GM19463 (cell line): ENCODE results near the gene C12orf60.

Experiments
- ATAC-seq: cut with Tn5 transposase; IDR thresholded peaks from one replicate; pipeline ENCODE4 v1.9.1; 2021; ENCODE audit warnings: mild to moderate bottlenecking, moderate library complexity; ENCODE audit not compliant: unreplicated experiment

The C12orf60 gene

DNA sequence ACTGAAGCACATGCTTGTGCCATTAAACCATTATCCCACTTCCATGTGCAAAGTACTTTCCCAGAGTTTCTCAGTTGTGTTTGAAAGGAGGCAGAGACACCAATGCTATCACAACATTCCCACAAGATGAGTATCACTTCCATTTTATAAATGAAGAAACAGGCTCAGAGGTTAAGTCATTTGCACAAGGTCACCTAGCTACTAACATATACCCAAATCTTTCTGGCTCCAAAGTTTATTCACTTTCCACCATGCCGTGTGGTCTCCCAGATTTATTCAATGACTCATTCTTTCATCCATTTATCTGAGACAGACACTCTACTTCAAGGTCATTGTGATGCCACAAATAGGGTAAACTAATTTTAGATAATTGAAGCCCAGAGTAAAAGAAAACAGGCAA is 30.5 kb downstream of the C12orf60 start:
- ATAC-seq = no peak

DNA sequence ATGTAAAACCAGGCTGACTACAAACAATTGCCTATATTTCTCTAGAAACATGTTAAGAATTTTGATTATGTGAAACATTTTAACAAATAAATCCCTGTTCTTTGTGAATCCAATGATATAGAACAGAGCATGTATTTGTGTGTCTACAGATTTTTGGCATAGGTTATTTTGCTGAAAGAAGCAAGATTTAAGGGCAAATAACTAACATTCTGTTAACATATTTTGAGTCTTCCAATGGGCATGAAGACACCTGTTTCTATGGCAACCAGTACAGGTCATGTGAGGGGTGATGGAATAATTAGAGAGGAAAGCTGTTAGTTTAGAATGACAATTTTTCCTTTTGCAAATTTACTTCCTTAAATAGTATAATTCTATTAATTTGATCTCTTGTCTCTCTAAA is 31.0 kb downstream of the C12orf60 start:
- ATAC-seq = no peak

DNA sequence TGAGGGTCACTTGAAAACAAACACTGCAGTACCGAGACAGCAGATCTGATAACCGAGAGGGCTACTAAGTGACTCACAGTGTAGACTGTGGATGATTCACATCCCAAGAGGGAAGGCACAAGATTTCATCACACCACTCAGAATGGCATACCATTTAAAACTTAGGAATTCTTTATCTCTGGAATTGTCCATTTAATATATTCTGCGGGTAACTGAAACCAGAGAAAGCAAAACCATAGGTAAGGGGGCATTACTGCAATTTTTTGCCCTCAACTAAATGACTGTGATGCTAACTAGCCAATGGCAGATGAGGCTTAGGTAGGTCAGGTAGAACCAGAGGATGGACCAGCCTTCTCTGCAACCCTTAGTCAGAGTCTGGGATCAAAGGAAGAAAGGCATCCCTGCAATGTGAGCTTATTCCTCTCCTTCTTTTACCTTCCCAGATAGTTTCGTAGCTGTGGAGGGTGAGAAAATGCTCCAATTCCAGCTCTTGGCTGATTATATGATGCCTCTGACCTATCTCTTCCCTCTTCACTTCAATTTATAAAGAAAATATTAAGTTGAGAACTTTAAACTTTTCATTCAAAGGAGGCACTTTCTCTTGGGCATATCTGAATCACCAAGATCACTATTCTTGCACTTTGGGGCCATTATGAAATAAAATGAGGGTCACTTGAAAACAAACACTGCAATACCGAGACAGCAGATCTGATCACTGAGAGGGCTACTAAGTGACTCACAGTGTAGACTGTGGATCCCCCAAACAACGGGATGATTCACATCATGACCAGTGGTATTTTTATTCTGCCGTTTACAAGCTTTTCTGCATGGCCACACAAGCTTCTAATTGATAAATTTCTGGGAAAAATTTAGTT is 33.1 kb downstream of the C12orf60 start:
- ATAC-seq = no peak

DNA sequence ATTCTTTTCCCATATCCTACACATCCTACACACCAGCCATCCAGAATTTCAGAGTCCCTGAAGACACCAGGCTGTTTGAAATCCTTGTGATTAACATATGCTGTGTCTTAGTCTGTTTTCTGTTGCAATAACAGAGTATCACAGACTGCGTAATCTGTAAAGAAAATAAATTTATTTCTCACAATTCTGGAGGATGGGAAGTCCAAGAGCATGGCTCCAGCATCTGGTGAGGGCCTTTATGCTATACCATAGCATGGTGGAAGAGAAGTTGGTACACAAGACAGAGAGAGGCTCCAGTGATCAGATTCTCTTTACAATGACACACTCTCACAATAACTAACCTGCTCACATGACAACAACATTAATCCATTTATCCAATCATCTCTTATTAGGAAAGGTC is 35.8 kb downstream of the C12orf60 start:
- no peak for ATAC-seq

DNA sequence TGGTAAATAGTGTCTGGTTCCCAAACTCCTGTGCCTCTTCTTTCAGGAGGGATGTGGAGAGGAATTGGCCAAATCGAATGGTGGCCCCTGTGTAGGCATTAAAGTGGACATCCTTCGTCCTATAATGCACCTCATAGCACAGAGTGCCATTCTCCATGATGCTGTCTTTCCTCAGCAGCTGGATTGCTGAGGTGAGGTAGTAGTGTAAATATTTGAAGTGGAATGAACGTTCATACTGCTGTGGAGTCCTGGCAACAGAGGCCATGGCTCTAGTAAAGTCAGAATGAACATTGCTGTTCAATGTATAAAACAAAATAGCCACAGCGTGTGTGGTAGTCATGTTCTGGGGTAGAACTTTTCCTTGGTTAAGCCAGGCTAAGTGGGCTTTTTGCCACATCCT is 37.1 kb downstream of the C12orf60 start:
- no peak for ATAC-seq

DNA sequence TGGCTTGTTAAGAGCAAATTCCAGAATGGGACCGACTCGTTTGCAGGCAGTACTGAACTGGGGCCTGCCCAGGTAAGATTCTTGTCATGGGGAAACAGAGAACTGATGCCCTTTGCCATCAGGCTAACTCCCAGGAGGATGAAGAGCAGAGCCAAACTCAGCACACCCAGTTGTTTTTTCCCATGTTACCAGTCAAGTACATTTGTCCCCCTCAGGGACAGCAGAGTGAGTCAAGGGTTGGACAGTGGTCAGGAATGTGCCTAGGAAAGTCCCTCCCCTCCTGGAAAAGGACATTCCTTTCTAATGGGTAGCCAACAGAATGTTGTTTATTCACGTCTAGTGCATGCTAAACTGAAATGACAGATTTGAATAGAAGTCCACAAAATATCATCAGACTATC is 38.3 kb downstream of the C12orf60 start:
- no peak for ATAC-seq

DNA sequence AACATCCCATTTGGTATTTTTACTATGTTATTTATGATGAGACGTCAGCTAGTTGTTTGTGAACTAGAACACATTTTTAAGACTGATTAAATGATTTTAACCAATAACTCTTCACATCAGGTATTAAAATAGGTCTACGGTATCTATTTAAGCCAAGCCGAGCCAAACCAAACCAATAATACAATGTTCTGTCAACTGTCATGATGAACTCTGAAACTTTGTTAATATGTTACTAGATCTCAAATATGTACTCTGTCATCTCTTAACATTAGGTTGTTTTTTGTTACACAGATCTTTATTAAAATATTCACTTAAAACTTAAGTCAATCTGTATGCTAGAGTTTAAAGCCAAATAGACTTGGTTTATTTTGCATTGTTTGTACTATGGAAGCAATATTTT is 38.8 kb downstream of the C12orf60 start:
- no peak for ATAC-seq

DNA sequence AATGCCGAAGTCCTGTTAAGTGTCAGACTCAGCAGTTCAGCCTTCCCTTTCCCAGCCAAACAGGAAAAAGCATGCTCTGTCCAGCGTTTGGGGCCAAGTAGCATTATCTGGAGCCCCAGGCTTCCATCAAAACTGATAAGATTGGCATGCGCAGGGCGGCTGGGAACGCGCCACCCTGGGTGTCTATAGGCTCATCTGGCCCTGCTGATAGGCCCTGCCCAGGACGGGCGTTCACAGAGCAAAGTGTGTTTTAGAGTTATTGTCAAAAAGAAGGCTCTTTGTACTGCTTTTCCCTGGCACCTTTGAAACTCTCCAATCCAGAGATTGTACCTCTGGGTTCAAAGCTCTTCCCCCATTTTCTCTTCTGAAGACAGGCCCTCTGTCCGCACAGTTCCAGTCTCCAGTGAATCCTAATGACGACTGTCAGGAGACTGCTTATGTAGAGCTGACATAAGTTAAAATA is 40.0 kb downstream of the C12orf60 start, which contains the start of gene ART4:
Gene ART4 (minus strand): TSS at position 102 of the 463 bp plus-strand sequence. CDS start 413 bp downstream, outside the sequence.
- no peak for ATAC-seq

DNA sequence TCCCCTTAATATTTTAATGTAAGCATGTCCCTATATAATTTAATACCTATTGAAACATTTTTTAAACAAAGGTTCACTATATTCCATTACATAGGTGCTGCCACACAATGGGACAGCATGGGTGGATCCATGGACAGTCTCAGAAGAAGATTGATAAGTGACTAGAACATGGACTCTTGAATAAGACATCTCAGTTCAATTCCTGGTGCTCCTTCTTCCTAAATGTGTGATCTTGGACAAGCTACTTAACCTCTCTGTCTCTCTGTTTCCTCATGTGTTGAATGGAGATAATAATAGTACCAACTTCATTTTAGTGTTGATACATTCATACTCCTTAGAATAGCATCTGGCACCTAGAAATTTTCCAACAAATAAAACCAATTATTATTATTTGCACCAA is 40.9 kb downstream of the C12orf60 start:
- ATAC-seq = no peak

DNA sequence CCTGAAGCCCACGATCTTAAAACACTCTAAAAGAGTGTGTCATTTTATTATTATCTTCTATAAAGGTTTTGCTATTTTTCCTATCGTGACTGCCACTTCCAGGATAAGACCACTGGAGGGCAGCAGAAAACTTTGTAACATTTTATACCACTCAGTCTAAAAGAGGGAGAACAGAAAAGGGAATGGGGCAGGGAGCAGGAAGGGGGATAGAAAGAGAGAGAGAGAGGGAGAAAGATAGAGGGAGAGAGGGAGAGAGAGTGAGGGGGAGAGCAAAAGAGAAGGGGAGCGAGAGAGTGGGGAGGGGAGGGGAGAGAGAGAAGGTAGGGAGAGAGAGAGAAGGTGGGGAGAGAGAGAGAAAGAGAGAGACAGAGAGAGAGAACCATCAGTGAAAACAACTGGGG is 41.9 kb downstream of the C12orf60 start:
- no peak for ATAC-seq

DNA sequence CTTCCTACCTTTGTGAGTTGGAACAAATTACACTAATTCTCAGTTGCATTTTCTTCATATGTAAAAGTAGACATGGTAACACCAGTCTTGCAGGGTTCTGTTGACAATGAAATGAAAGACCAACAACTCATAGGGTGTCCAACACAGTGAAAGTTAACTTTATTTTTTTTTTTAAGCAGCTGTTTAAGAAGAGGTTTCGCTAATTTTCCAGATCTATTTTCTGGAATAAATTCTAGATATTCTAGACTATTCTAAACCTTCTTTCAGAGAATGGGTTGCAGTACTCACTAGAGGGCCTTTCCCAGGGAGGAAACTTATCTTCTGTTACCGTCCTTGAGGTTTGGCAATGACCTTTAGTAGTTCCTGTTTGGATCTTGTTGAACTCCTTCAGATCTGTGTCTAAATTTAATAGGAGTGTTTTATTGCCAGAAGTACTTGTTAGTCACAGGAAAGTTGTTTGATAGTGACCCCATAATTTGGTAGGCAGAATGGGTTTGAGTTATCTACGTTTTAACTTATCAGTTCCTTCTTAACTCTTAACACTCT is 42.6 kb downstream of the C12orf60 start:
- no peak for ATAC-seq

DNA sequence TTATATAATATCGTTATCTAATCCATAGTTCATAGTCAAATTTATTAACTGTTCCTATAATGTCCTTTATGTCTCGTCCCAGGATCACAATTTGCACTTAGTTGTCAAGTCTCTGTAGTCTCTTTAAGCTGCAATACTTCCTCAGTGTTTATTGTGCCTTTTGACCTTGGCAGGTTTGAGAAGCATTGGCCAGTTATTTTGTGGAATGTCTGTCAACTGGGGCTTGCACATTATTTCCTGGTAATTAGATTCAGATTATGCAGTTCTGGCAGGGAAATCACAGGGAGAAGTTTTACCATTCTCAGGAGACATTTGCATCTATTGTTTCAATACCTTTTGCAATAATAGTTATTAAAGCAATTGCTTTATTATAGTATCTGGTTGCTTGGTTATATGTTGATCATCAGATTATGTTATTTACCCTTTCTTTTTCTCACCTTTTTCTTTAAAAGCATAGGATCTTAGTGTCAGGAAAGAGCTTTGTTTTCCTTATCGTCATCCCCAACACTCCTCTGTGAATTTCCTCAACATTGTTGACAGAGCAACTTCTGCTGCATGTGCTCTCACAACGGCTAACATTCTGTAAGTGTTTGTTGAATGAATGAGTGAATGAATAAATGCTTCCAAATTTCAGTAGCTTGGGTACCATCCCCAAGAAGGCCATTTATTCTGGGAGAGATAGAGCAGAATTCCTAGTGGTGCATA is 43.6 kb downstream of the C12orf60 start:
- no peak for ATAC-seq

DNA sequence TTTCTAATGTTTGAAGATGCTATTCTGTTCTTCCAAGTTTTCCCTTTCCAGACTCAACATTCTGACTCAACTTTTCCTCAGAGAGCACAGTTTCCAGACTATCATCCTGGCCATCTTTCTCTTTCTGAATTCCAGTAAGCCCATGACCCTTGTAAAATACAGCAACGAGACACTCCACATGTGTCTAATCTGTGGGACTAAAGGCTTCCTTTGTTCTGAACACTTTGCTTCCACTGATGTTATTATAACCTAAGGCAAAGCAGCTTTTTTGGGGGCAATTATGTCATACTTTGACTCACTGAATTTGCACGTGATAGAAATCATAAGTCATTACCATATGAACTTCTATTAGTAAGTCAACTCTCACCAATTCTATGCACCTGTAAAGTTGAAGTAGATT is 46.2 kb downstream of the C12orf60 start:
- no peak for ATAC-seq

DNA sequence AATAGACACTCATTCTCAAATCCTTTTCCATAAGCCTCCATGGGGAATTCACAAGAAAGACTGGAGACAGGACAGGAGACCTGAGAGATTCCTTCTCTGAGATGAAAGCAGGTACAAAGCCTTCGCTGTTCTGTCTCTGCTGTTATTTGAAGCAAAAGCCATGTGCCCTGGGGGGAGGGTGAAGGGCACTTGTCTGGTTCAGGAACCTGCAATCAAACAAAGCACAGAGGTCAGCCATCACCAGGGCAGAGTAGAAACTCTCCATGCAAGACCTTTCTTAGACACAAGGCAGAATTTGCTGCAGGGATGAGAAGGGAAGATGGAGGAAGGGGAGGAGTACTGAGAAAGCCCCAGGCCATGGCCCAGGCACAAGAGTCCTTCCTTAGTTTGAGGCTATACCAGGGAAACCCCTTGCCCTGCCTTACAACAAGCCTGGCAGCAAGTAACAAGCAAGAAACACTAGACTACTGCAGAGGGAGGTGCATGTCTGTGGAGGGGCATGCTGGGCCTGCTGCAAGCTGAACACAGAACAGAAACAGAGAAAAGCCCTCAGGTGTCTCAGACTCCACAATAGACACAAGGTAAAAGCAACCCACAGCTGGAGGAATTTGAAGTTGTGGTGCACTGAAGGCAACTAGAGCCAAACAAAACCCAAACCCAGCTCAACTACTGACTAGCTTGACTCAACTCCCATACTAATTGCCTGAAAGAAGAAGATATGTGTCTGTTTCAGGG is 47.6 kb downstream of the C12orf60 start:
- peak; percentile 77 for ATAC-seq

DNA sequence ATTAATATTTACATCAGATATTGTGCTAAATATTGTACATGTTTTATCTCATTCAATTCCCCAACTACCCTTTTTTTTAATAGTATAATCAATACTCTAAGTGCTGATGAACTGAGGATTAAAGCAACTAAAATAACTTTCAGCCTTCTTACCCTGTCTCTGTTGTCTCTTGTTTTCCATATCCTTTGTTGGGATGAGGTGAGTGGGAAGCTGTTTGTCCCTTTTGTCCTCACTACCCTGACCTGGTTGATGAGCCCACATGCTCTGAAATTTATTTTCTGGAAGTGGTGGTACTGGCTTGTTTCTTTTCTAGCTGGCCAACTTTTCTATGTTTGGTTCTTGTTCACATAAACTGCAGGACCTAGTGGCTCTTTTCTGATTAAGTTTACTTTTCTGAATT is 49.4 kb downstream of the C12orf60 start:
- ATAC-seq = no peak

DNA sequence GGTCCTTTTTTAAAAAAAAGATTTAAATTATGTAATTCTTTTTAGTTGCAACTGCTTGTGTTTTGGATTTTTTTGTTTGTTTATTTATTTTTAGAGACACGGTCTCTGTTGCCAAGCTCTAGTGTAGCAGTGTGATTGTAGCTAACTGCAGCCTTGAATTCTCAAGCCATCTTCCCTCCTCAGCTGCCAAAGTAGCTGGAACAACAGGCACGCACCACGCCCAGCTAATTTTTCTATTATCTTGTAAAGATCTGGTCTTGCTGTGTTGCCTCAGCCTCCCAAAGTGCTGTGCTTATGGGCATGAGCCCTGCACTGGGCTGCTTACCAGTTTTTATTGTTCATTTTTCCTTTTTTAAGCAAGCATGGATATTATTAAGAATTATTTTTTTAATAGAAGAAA is 50.5 kb downstream of the C12orf60 start:
- no peak for ATAC-seq

DNA sequence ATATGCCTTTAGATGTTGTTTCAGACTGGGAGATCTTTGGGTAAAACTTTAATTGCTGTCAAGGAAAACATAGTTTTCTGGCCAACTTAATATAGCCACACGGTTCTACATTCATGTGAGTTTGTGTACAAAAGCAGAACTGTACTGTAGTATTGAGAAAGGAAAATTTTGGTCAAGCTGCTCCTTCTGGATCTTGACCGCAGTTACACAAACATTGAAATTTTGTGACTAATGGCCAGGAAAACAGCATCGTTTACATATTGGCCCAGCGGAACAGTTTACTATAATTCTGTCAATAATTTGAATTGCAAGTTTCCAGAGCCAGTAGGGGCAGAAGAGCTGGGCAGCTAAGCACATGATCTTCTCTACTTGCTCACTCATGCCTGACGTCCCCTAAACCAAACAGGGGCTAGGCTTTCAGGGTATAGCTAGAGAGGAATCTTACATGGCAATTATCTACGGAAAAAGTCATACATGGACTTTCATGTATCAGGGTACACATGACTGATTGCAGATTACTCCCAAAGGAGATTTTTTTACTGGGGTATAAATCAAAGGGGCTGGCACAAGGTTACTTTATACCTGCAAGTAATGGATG is 51.2 kb downstream of the C12orf60 start:
- no peak for ATAC-seq

DNA sequence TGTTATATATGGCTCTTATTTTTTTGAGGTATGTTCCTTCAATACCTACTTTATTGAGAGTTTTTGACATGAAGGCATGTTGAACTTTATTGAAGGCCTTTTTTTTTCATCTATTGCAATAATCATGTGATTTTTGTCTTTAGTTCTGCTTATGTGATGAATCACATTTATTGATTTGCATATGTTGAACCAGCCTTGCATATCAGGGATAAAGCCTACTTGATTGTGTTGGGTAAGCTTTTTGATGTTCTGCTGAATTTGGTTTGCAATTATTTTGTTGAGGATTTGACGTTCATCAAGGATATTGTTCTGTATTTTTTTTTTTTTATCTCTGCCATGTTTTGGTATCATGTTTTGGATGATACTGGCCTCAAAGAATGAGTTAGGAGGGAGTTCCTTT is 55.0 kb downstream of the C12orf60 start:
- ATAC-seq = no peak

DNA sequence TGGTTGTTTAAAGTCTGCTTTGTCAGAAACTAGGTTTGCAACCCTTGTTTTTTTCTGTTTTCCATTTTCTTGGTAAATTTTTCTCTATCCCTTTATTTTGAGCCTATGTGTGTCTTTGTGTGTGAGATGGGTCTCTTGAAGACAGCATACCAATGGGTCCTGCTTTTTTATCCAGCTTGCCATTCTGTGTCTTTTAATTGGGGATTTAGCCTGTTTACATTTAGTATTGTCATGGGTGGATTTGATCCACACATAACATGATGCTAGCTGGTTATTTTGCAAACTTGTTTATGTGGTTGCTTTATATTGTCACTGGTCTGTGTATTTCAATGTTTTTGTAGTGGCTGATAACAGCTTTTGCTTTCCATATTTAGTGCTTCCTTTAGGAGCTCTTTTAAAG is 57.0 kb downstream of the C12orf60 start:
- ATAC-seq = no peak

DNA sequence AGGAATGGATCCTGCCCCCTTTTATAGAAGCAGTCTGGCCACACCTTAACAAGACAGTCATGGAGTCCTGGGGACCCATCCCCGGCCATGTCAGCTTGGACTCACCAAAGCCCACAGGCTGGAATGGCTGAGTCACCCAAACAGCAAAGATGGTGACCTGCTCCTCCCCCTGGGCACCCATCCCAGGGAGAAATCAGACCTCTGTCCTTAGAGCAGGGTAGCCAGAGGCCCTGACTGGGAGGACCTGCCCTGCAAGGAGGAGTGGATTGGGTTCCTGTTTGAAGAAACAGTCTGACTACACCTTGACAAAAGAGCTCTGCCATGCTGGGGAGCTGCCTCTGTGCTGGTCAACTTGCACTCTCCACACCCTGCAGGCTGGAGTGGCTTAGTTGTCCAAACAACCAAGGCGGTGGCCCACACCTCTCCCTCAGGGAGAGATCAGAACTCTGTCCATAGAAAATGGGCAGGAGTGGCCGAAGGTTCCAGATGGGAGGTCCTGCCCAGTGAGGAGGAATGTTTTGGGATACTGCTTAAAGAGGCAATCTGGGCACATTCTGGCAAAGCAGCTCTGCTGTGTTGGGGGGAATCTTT is 65.5 kb downstream of the C12orf60 start:
- ATAC-seq = no peak
